GM10847 (cell line): ENCODE results near the gene ALG8.
A peak's percentile ranks its signal among the peaks of the same experiment; 100 is the strongest.

Experiments used
- POLR2A ChIP-seq: IDR thresholded peaks from 2 replicates; pipeline ENCODE4 v1.6.1; 2011; ENCODE audit not compliant: insufficient read length; ENCODE audit errors: extremely low read depth

Gene ALG8

GRCh38 chr11:78139422-78140391 lies at the start of gene ALG8:
Gene ALG8 (minus strand): TSS chr11:78139626. CDS start chr11:78139588, 38 bp downstream.
- TF ChIP-seq POLR2A, result peak; percentile 86

GRCh38 chr11:78188286-78189173 lies 49.1 kb upstream of the ALG8 start, which contains the start of the genes KCTD21 and USP35:
Gene KCTD21 (minus strand): TSS chr11:78188626. CDS start chr11:78174554, 14,072 bp downstream.
Gene USP35 (plus strand): TSS chr11:78188919. CDS start chr11:78196246, 7,327 bp downstream.
- peak; percentile 56 for TF ChIP-seq POLR2A

GRCh38 chr11:78187366-78188285 lies 48.2 kb upstream of the ALG8 start:
- no peak for TF ChIP-seq POLR2A

GRCh38 chr11:78181185-78181584 lies 41.8 kb upstream of the ALG8 start:
- no peak for TF ChIP-seq POLR2A

- no peak for TF ChIP-seq POLR2A
These were observed 41.3 kb upstream of the ALG8 start for GRCh38 chr11:78180751-78181150.

GRCh38 chr11:78179459-78180071 lies 40.1 kb upstream of the ALG8 start:
- no peak for TF ChIP-seq POLR2A

GRCh38 chr11:78177216-78177615 lies 37.8 kb upstream of the ALG8 start:
- no peak for TF ChIP-seq POLR2A

- no peak for TF ChIP-seq POLR2A
These were observed 37.2 kb upstream of the ALG8 start for GRCh38 chr11:78176605-78177141.

GRCh38 chr11:78171951-78172350 lies 32.5 kb upstream of the ALG8 start:
- no peak for TF ChIP-seq POLR2A

- no peak for TF ChIP-seq POLR2A
These were observed 31.6 kb upstream of the ALG8 start for GRCh38 chr11:78170874-78171549.

GRCh38 chr11:78170413-78170812 lies 31.0 kb upstream of the ALG8 start:
- no peak for TF ChIP-seq POLR2A

- no peak for TF ChIP-seq POLR2A
These were observed 29.4 kb upstream of the ALG8 start for GRCh38 chr11:78168539-78169477.

- TF ChIP-seq POLR2A, result no peak
These were observed 27.5 kb upstream of the ALG8 start for GRCh38 chr11:78166855-78167469.
